PC-9 (cell line): Measurements from ENCODE around the gene TEX10. TPM values are rescaled to one million over a fixed set of nuclear protein-coding genes. Genes with fewer than 3 reads are reported as not detected.
A peak's percentile ranks its signal among the peaks of the same experiment; 100 is the strongest.

Experiments used
- BruUV-seq: library from RNA; stranded (reverse); fragments of 400-500 nt; replicated peaks from 2 replicates; lab custom pipeline; 2021; lab: Mats Ljungman, UMichigan
- CTCF ChIA-PET: fragments of 300-600 bp; sonication (Branson Sonifier 250); formaldehyde crosslinking; loops from one replicate; lab custom pipeline; 2022; ENCODE audit warnings: antibody characterized with exemption; lab: Charles Lee
- POLR2A ChIA-PET: fragments of 300-600 bp; sonication (Branson Sonifier 250); formaldehyde crosslinking; loops from one replicate; lab custom pipeline; 2022; ENCODE audit warnings: antibody characterized with exemption; ENCODE audit not compliant: unreplicated experiment; lab: Charles Lee
- DNase-seq, 2 experiments: peaks; one replicate each; pipeline versions ENCODE4 v3.0.0 to v3.0.0-alpha.2; 2015 to 2022; ENCODE audit warnings: mixed read lengths in 1 of 2
- H2AFZ ChIP-seq: fragments of 200-600 bp; sonication (generic); 2 replicates; pipeline ENCODE4 v1.8.1; 2017; ENCODE audit warnings: antibody characterized with exemption
- H3F3A ChIP-seq: fragments of 200-600 bp; sonication (generic); 2 replicates; pipeline ENCODE4 v1.8.1; 2017; ENCODE audit warnings: antibody characterized with exemption, mild to moderate bottlenecking, low read depth; ENCODE audit not compliant: insufficient read depth
- H3K27ac ChIP-seq: fragments of 200-600 bp; sonication (generic); 2 replicates; pipeline ENCODE4 v1.6.1; 2016; ENCODE audit warnings: mixed run types
- H3K27me3 ChIP-seq: fragments of 200-600 bp; sonication (generic); 2 replicates; pipeline ENCODE4 v1.6.1; 2016; ENCODE audit warnings: low read depth, mixed run types; ENCODE audit not compliant: insufficient read depth
- H3K36me3 ChIP-seq: fragments of 200-600 bp; sonication (generic); 2 replicates; pipeline ENCODE4 v1.6.1; 2016; ENCODE audit warnings: low read depth, mixed run types
- H3K4me1 ChIP-seq: fragments of 200-600 bp; sonication (generic); replicated peaks from 2 replicates; pipeline ENCODE4 v1.6.1; 2016; ENCODE audit warnings: mixed run types; ENCODE audit not compliant: insufficient read depth
- H3K4me2 ChIP-seq: fragments of 200-600 bp; sonication (generic); 2 replicates; pipeline ENCODE4 v1.6.1; 2017; ENCODE audit warnings: mixed run types
- H3K4me3 ChIP-seq: fragments of 200-600 bp; sonication (generic); 2 replicates; pipeline ENCODE4 v1.6.1; 2016; ENCODE audit warnings: mixed run types
- H3K79me2 ChIP-seq: fragments of 200-600 bp; sonication (generic); 2 replicates; pipeline ENCODE4 v1.6.1; 2017; ENCODE audit warnings: low read depth, mixed run types
- H3K9me2 ChIP-seq: fragments of 200-600 bp; sonication (generic); 2 replicates; pipeline ENCODE4 v1.8.1; 2017; ENCODE audit warnings: mild to moderate bottlenecking; ENCODE audit not compliant: insufficient read depth
- H3K9me3 ChIP-seq: fragments of 200-600 bp; sonication (generic); 2 replicates; pipeline ENCODE4 v1.8.1; 2016; ENCODE audit warnings: low read depth; ENCODE audit not compliant: insufficient read depth
- H4K20me1 ChIP-seq: fragments of 200-600 bp; sonication (generic); 2 replicates; pipeline ENCODE4 v1.8.1; 2017; ENCODE audit not compliant: insufficient read depth
- CTCF ChIP-seq: fragments of 200-600 bp; sonication (generic); conservative IDR thresholded peaks from 2 replicates; pipeline ENCODE4 v1.6.1; 2017; ENCODE audit warnings: mixed run types, antibody characterized with exemption, mild to moderate bottlenecking, moderate library complexity
- EZH2 ChIP-seq: fragments of 200-600 bp; sonication (generic); IDR thresholded peaks from 2 replicates; pipeline ENCODE4 v1.8.0; 2017; ENCODE audit warnings: antibody characterized with exemption, low read depth
- intact Hi-C: fragments of 100-400 bp; cut with micrococcal nuclease; formaldehyde crosslinking; loops from one replicate; pipeline ENCODE4 v1.10.0; 2022; ENCODE audit not compliant: unreplicated experiment
- total RNA-seq: library from RNA; stranded (reverse); gene quantifications from 2 replicates; pipeline ENCODE4 v1.2.3, GENCODE V29; 2021

Gene TEX10
- total RNA-seq, 1 experiment from 2014 or later: 29.0 TPM

GRCh38 chr9:100379862-100380261 lies 27.1 kb upstream of the TEX10 start:
- TSS peak; percentile 47 for BruUV-seq
- Histone ChIP-seq H3K36me3 (no peaks in the 10 kb centered on the region), H3K9me2 (no peaks in the 10 kb centered on the region), H3K79me2 (no peaks in the 10 kb centered on the region), H3K4me2 (no peak overlapping the region), H3F3A (peaks cover 7% of the 10 kb centered on the region; the same call in 1 of the 2 replicates), H3K27ac (peak overlapping the region; percentile 53), H3K4me1 (peaks cover 9% of the 10 kb centered on the region; the same call in 1 of the 2 replicates), H3K27me3 (no peaks in the 10 kb centered on the region), H2AFZ (peak overlapping the region; percentile 71; the same call in 1 of the 2 replicates), H4K20me1 (no peaks in the 10 kb centered on the region), H3K9me3 (no peaks in the 10 kb centered on the region), H3K4me3 (no peak overlapping the region)
- peak in 1 of 2 experiments; percentile 12 for DNase-seq
- CTCF ChIA-PET: no interaction called here
- no peak for TF ChIP-seq EZH2
- no peak for TF ChIP-seq CTCF
- POLR2A ChIA-PET: interaction anchor here (0.7 kb wide), 1 partner anchor 246 kb away, joined by 6 read pairs; no protein-coding TSS in a partner anchor
- intact Hi-C loops: no loop called here

- no peak overlapping the region for H3K4me3 ChIP-seq
- H3K79me2 ChIP-seq: no peaks in the 10 kb centered on the region
- DNase-seq: no peak
- H3K9me2 ChIP-seq: no peaks in the 10 kb centered on the region
- no peaks in the 10 kb centered on the region for H3K36me3 ChIP-seq
- POLR2A ChIA-PET: no interaction called here
- intact Hi-C loops: loop anchor here (2.0 kb wide), 1 partner anchor 24 kb away; the partner anchor contains the start of gene TEX10
- H3K27me3 ChIP-seq: no peaks in the 10 kb centered on the region
- peaks cover 7% of the 10 kb centered on the region; the same call in 1 of the 2 replicates for H3F3A ChIP-seq
- peaks cover 9% of the 10 kb centered on the region; the same call in 1 of the 2 replicates for H3K4me1 ChIP-seq
- no peak for TF ChIP-seq EZH2
- no peak for TF ChIP-seq CTCF
- H3K27ac ChIP-seq: no peak overlapping the region
- no peaks in the 10 kb centered on the region for H3K9me3 ChIP-seq
- no TSS peak for BruUV-seq
- H4K20me1 ChIP-seq: no peaks in the 10 kb centered on the region
- CTCF ChIA-PET: no interaction called here
- no peak overlapping the region for H3K4me2 ChIP-seq
- H2AFZ ChIP-seq: no peak overlapping the region
Measured at GRCh38 chr9:100377015-100377414, 24.3 kb upstream of the TEX10 start.

DNA sequence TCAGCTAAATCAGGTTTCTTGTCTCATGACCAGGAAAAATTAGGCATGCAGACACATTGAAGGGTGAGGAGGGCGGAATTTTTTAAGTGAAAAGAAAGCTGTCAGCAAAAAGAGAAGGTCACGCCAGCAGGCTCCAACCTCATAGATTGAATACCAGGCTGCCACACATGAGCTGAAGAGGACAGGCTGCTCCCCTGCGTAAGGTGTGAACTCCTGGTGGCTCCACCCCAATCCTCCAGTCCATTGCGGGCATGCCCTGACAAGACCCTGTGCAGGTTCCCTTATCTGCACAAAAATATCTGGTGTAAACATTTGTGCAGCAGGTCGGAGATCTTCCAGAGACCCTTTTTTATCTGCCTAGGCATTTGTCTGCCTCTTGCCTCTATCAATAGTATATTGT lies 22.9 kb upstream of the TEX10 start:
- no TSS peak for BruUV-seq
- Histone ChIP-seq H3K79me2 (no peaks in the 10 kb centered on the region), H3K4me2 (no peak overlapping the region), H3K4me3 (no peak overlapping the region), H4K20me1 (no peaks in the 10 kb centered on the region), H3K4me1 (peaks cover 9% of the 10 kb centered on the region; the same call in 1 of the 2 replicates), H2AFZ (no peak overlapping the region), H3K27me3 (no peaks in the 10 kb centered on the region), H3K9me2 (no peaks in the 10 kb centered on the region), H3K9me3 (no peaks in the 10 kb centered on the region), H3K36me3 (no peaks in the 10 kb centered on the region), H3F3A (peaks cover 7% of the 10 kb centered on the region; the same call in 1 of the 2 replicates), H3K27ac (no peak overlapping the region)
- no peak for TF ChIP-seq EZH2
- no peak for TF ChIP-seq CTCF
- POLR2A ChIA-PET: no interaction called here
- CTCF ChIA-PET: no interaction called here
- DNase-seq: no peak
- intact Hi-C loops: loop anchor here (2.0 kb wide), 1 partner anchor 23 kb away; the partner anchor contains the start of gene TEX10
